Sigmoid colon (tissue), 7 donors: ENCODE measurements around the gene CFAP69. TPM values are rescaled to one million over a fixed set of nuclear protein-coding genes. Genes with fewer than 3 reads are reported as not detected.

Experiments used
- DNase-seq: peaks from one replicate; pipeline ENCODE4 v3.0.0-alpha.2; 2019
- H3K27ac ChIP-seq, 4 donors: fragments of 200-600 bp; sonication (generic); one replicate each; pipeline ENCODE4 v1.5.1; 2016 to 2019; ENCODE audit warnings: mild to moderate bottlenecking in 1 of 4
- H3K27me3 ChIP-seq, 3 donors: fragments of 200-600 bp; sonication (generic); one replicate each; pipeline ENCODE4 v1.5.1; 2019; ENCODE audit warnings: mild to moderate bottlenecking in 1 of 3
- H3K36me3 ChIP-seq, 4 donors: fragments of 200-600 bp; sonication (generic); one replicate each; pipeline ENCODE4 v1.5.1; 2016 to 2019
- H3K4me1 ChIP-seq, 4 donors: fragments of 200-600 bp; sonication (generic); one replicate each; pipeline ENCODE4 v1.5.1; 2017 to 2019
- H3K4me3 ChIP-seq, 4 donors: fragments of 200-600 bp; sonication (generic); one replicate each; pipeline ENCODE4 v1.5.1; 2017 to 2019; ENCODE audit warnings: mild to moderate bottlenecking in 2 of 4, moderate library complexity in 1 of 4
- H3K9me3 ChIP-seq, 4 donors: fragments of 200-600 bp in 3 of 4; sonication (generic) in 3 of 4; one replicate each; pipeline versions ENCODE4 v1.5.1 to v1.6.1; 2013 to 2019
- EP300 ChIP-seq, 4 donors: sonication (generic); formaldehyde crosslinking; IDR thresholded peaks; one replicate each; pipeline ENCODE4 v1.6.1; 2017; ENCODE audit warnings: antibody characterized with exemption in 4 of 4
- POLR2A ChIP-seq, 2 donors: fragments of 450-650 bp; IDR thresholded peaks; one replicate each; pipeline ENCODE4 v1.6.1; 2016; ENCODE audit warnings: antibody characterized with exemption in 2 of 2, mild to moderate bottlenecking in 2 of 2, moderate library complexity in 2 of 2
- POLR2AphosphoS5 ChIP-seq, 4 donors: sonication (generic); formaldehyde crosslinking; IDR thresholded peaks; one replicate each; pipeline ENCODE4 v1.6.1; 2017; ENCODE audit warnings: antibody characterized with exemption in 4 of 4
- WGBS, 2 donors: extraction: QIAGEN DNeasy Blood & Tissue Kit; methylation state at CpG; one replicate each; pipeline ENCODE4 v1.1.7; 2013; 5-methylcytosine and 5-hydroxymethylcytosine counted together
- intact Hi-C: fragments of 100-400 bp; cut with DNase I; formaldehyde crosslinking; loops from one replicate; pipeline ENCODE4 v1.15.1; 2023
- polyA plus RNA-seq, 3 donors: library from polyadenylated mRNA; stranded (reverse); fragments of 200-250 nt; gene quantifications; one replicate each; pipeline ENCODE4 v1.2.3, GENCODE V29; 2013
- total RNA-seq, 4 donors: library from RNA; depleted of rRNA; stranded (reverse); fragments of >200 nt; gene quantifications; one replicate each; pipeline ENCODE4 v1.1.0, GENCODE V29; 2016
- TF ChIP-seq, protein P1 (sequence below), 4 experiments: fragments of 450-650 bp in 3 of 4; fragments of 200-600 bp in 1 of 4; IDR thresholded peaks; one replicate each; pipeline ENCODE4 v1.5.1; 2016 to 2019; ENCODE audit warnings: antibody characterized with exemption in 4 of 4, mild to moderate bottlenecking in 3 of 4, moderate library complexity in 2 of 4
- donor health status: healthy with polysubstance abuse.
- donor health status: Bipolar disorder and iron deficiency.
- donor health status: healthy.

The CFAP69 gene
- total and polyA plus RNA-seq, 7 donors = 1.0 to 23.5 (median 4.9) TPM

GRCh38 chr7:90320014-90320413, 75.0 kb downstream of the CFAP69 start:
- no peak for TF ChIP-seq POLR2AphosphoS5 (IDR thresholded peaks at IDR 0.05)
- no peak for TF ChIP-seq EP300 (IDR thresholded peaks at IDR 0.05)
- TF ChIP-seq, protein P1, sequence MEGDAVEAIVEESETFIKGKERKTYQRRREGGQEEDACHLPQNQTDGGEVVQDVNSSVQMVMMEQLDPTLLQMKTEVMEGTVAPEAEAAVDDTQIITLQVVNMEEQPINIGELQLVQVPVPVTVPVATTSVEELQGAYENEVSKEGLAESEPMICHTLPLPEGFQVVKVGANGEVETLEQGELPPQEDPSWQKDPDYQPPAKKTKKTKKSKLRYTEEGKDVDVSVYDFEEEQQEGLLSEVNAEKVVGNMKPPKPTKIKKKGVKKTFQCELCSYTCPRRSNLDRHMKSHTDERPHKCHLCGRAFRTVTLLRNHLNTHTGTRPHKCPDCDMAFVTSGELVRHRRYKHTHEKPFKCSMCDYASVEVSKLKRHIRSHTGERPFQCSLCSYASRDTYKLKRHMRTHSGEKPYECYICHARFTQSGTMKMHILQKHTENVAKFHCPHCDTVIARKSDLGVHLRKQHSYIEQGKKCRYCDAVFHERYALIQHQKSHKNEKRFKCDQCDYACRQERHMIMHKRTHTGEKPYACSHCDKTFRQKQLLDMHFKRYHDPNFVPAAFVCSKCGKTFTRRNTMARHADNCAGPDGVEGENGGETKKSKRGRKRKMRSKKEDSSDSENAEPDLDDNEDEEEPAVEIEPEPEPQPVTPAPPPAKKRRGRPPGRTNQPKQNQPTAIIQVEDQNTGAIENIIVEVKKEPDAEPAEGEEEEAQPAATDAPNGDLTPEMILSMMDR (IDR thresholded peaks at IDR 0.05) = no peak
- no peak for TF ChIP-seq POLR2A (IDR thresholded peaks at IDR 0.05)
- H3K27me3 ChIP-seq = peaks cover 4 to 45% (median 22%) of the 10 kb centered on the region in 3 donors
- no peaks in the 10 kb centered on the region for H3K36me3 ChIP-seq
- H3K9me3 ChIP-seq = no peaks in the 10 kb centered on the region
- DNase-seq = no peak
- no peak overlapping the region for H3K4me3 ChIP-seq
- H3K4me1 ChIP-seq = peaks cover 0 to 11% (median 9%) of the 10 kb centered on the region in 4 donors
- intact Hi-C loops = no loop called here
- 87 to 91% methylated on average over 7 of the region's 7 CpGs for WGBS, 2 donors
- H3K27ac ChIP-seq = no peak overlapping the region

DNA sequence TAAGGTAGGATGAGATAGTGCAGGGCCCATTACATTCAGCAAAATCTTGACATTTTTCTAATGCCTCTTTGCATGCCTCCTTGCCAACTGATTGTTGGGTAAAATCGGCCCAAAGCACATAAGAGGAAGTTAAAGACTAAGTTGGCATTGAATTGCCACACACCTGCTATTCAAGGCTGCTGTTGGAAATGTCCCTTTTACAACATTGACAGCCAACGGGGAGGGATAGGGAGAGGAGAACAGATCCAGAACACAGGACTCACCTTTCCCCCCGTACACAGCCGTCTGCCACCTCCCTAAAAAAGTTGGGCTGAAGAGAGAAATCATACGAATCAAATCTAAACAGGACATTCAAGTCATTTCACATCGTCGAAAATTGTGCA, 75.4 kb downstream of the CFAP69 start:
- H3K4me3 ChIP-seq = no peak overlapping the region
- no peaks in the 10 kb centered on the region for H3K9me3 ChIP-seq
- H3K4me1 ChIP-seq = peaks cover 0 to 11% (median 9%) of the 10 kb centered on the region in 4 donors
- no peak overlapping the region for H3K27ac ChIP-seq
- intact Hi-C loops = no loop called here
- peaks cover 4 to 45% (median 22%) of the 10 kb centered on the region in 3 donors for H3K27me3 ChIP-seq
- DNase-seq = no peak
- no peaks in the 10 kb centered on the region for H3K36me3 ChIP-seq
- 11 to 41% methylated on average over 7 of the region's 7 CpGs for WGBS, 2 donors
- no peak for TF ChIP-seq EP300 (IDR thresholded peaks at IDR 0.05)
- TF ChIP-seq, protein P1 (IDR thresholded peaks at IDR 0.05) = no peak
- no peak for TF ChIP-seq POLR2A (IDR thresholded peaks at IDR 0.05)
- TF ChIP-seq POLR2AphosphoS5 (IDR thresholded peaks at IDR 0.05) = no peak

DNA sequence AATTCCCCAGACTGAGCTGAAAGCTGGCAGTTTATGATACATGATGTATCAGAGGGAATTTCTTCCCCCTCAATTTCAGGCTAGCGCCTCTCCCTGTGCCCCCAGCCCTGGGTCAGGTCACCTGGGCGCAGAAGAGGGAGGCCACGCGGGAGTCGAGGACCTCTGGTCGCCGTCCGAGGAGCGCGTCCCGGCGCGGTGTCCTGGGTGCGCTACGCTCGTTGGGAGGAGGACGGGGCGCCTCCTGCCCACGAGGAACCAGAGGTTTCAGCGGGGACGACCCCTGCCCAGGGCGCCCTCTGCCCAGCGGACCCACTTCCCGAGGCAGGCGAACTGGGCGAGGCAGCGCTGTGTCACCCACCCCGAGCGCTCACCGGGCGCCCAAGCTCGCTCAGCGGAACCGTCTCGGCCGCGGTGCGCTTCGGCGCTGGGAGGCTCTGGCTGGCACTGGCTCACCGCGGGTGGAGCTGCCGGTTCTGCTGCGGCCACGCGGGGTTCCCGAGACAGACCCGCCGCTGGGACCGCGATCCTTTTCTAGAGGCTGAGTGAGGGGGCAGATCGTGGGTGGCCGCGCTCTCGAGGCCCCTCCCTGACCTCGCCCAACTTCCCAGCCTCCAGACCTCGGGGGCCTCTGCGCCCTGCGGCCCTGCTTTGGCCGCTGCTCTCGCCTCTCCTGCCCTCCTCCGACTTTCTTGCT, 76.0 kb downstream of the CFAP69 start, which contains the start of gene FAM237B:
FAM237B (minus strand) TSS at position 504 of the 694 bp plus-strand sequence. CDS start 1,556 bp downstream, outside the sequence.
- TF ChIP-seq POLR2A (IDR thresholded peaks at IDR 0.05) (no peak), POLR2AphosphoS5 (IDR thresholded peaks at IDR 0.05) (no peak), EP300 (IDR thresholded peaks at IDR 0.05) (no peak)
- TF ChIP-seq, protein P1 (IDR thresholded peaks at IDR 0.05) = no peak
- peaks cover 4 to 48% (median 22%) of the 10 kb centered on the region in 3 donors for H3K27me3 ChIP-seq
- DNase-seq = no peak
- H3K36me3 ChIP-seq = no peaks in the 10 kb centered on the region
- no peak within 1 kb of the TSS for H3K27ac ChIP-seq
- peak within 1 kb of the TSS in 2 of 4 donors; percentile 11 to 13 for H3K4me3 ChIP-seq
- H3K9me3 ChIP-seq = no peaks in the 10 kb centered on the region
- peaks cover 0 to 11% (median 9%) of the 10 kb centered on the region in 4 donors for H3K4me1 ChIP-seq
- intact Hi-C loops = no loop called here
- 2 to 3% methylated on average over 62 of the region's 62 CpGs for WGBS, 2 donors

GRCh38 chr7:90322837-90323236, 77.9 kb downstream of the CFAP69 start:
- TF ChIP-seq POLR2A (IDR thresholded peaks at IDR 0.05) (no peak), POLR2AphosphoS5 (IDR thresholded peaks at IDR 0.05) (no peak), EP300 (IDR thresholded peaks at IDR 0.05) (no peak)
- TF ChIP-seq, protein P1 (IDR thresholded peaks at IDR 0.05) = no peak
- Histone ChIP-seq H3K4me1 (peaks cover 0 to 11% (median 9%) of the 10 kb centered on the region in 4 donors), H3K4me3 (no peak overlapping the region), H3K27ac (no peak overlapping the region), H3K9me3 (no peaks in the 10 kb centered on the region), H3K36me3 (no peaks in the 10 kb centered on the region), H3K27me3 (peaks cover 4 to 48% (median 22%) of the 10 kb centered on the region in 3 donors)
- intact Hi-C loops = no loop called here
- no peak for DNase-seq
